CD4-positive, alpha-beta T cell treated with Interleukin-4 for 4 hours (primary cell): Measurements from ENCODE around the gene ANKRD40.
"Not testable (repeated sequence)": the region's sequence is repeated elsewhere in the genome, so short reads cannot be mapped to it uniquely, and the experiment has no call there.

Experiments
- DNase-seq: peaks from one replicate; pipeline ENCODE4 v3.0.0-alpha.2; 2020

ANKRD40 gene, protein sequence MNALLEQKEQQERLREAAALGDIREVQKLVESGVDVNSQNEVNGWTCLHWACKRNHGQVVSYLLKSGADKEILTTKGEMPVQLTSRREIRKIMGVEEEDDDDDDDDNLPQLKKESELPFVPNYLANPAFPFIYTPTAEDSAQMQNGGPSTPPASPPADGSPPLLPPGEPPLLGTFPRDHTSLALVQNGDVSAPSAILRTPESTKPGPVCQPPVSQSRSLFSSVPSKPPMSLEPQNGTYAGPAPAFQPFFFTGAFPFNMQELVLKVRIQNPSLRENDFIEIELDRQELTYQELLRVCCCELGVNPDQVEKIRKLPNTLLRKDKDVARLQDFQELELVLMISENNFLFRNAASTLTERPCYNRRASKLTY

DNA sequence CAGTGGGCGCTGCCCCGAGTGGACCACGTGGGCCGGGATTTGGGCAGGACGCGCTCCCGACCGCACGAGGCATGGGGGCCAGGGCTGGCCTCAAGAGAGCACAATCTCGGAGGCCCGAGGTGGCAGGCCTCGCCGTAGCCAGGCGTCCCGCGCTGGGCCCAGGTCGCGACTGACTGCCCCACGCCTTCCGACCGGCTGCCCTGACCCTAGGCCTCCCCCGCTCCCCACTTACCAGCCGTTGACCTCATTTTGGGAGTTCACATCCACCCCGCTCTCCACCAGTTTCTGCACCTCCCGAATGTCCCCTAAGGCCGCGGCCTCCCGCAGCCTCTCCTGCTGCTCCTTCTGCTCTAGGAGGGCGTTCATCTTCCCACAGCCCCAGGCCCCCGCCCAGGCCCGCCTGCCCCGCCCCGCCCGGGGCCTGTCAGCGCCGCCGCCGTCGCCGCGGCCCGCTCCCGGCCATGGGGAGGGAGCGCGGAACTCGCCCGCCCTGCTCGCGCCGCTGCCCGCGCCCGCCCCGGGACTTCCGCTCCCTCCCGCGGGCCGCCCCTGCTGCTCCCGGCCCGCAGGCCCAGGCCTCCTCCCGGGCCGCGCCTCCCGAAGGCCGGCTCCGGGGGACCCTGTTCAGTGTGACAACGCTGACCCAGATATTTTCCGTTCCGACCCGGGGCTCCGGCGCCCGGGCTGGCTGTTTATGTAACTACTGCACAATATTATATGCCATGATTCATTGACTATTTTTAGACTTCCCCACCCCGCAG, at the start of gene ANKRD40:
Gene ANKRD40, minus strand, starts transcription at position 626 of the 761 bp plus-strand sequence. Its CDS starts 260 bp downstream, at position 366.
- peak; percentile 94 for DNase-seq

DNA sequence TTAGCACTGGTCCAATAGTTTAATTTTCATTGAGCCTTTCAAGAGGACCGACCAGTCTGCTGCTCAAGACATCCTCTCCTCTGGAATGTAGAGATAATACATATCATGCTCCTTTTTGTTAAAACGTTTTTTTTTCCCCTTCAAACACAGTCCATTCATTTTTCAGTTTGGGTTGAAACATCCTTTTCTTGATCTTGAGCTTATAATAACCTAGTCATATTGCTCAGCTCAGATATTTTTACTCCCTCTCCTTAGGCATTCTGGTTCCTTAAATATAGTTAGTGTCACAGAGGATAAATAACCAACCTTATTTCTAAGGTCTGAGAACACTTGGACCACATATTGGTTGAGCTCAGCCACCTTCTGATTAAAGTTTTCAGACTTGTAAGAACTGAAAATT, 46.8 kb upstream of the ANKRD40 start:
- no peak for DNase-seq

DNA sequence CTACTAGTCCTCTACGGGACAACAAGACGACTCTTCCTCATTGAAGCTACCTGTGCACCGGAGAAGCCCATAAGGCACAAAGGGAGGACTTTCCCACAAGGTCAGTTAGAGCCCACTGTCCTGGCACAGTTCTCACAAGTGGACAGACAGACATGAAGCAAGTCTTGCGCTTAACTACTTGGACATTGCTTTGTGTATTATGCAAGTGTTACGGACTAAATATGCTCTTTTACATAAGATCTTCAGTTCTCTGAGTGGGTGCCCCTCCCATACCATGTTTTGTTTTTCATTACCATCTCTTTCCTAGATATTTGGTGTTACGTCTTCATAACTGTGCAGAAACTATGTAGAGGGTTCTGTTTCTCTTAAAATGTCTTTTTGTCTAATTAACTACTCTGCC, 41.5 kb upstream of the ANKRD40 start:
- no peak for DNase-seq

DNA sequence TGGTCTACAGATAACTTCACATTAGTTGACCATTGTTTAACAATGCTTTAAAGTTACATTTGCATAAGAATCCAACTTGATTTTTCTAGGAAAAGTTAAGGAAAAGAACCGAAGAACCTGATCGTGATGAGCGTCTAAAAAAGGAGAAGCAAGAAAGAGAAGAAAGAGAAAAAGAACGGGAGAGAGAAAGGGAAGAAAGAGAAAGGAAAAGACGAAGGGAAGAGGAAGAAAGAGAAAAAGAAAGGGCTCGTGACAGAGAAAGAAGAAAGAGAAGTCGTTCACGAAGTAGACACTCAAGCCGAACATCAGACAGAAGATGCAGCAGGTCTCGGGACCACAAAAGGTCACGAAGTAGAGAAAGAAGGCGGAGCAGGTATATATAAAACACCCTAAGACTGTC, 37.9 kb upstream of the ANKRD40 start:
- no peak for DNase-seq

DNA sequence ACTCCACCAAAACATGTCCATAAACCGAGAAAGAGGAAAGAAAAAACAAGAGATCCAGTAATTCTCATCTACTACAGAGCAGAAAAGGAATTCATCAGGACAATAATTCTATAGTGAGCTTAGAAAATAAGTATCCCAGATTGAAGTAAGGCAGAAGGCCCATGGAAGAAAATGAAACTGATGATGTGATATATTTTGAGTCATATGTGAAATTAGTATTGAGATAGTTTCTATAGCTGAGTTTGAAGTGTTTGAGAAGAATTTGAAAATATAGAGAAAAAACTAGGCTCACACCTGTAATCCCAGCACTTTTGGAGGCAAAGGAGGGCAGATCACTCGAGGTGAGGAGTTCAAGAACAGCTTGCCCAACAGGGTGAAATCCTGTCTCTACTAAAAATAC, 31.4 kb upstream of the ANKRD40 start:
- no peak for DNase-seq

DNA sequence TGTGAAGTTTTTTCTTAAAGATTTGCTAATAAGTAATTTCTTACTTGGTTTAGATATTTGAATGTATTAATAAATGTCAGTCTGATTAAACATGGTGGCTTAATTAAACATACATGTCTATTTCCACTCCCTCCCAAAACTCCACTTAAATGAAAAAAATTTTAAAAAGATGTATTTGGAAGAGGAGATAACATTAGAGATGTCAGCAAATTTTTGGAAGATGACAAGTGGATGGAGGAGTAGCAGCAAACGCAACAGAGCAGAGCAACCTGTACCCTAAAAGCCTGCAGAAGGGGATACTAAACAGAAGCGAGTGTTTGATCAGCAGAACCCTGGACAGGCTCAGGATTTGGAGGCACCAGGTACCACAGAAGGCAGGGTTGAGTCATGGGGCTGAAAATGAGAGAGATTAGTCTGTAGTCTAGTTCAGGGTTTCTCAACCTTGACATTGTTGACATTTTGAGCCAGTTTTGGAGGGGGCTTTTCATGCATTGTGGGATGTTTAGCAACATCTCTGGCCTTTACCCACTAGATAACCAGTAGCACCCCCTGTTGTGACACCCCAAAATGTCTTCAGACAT, 29.5 kb upstream of the ANKRD40 start:
- no peak for DNase-seq

DNA sequence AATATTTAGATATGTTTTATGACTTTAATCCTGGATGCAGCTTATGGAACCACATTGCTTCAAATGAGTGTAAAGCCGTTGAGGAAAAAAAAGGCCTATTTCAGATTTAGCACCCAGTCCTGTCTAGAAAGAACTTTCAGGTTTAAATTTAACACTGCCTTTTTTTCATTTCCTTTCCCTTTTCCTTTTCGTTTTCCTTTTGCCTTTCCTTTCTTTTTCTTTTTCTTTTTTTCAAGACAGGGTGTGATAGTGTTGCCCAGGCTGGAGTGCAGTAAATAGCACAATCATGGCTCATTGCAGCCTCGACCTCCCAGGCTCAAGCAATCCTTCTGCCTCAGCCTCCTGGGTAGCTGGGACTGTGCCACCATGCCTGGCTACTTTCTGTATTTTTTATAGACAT, 27.6 kb upstream of the ANKRD40 start:
- no peak for DNase-seq

DNA sequence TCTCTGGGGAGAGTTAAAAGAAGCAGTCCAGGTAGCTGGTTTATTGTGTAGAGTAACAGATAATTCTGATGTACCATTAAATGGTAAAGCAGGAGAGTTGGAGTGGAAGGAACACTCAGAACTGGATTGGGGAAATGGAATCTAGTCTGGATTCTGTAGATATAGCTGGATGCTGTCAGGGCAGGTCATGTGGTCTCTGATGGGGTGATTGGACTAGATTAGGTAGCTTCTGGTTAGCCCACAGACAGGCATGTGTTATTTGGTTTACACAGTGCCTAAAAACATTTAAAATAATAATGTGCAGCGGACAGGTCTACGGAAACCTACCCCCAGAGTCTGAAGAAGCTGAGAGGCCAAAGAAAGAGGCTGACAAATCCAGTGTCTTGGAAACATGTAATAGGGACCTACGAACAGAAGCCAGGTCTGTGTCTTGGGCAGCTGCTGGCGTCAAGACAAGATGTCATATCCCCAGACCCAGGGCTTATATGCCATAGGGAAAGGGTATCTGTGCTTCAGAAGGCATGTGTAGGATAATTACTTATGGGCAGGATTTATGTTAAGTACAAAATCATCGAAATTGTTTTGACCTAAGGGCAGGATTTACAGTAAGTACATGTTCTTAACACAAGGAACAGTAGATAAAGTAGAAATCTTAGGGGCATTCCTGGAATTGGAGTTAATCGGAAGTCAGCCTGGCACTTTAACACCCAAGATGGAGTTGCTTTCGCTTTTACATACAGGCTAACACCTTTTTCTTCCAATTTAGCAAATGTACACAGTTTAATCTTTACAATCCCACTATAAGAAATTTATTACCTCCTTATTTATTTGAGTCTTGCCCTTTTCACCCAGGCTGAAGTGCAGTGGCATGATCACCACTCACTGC, 24.1 kb upstream of the ANKRD40 start:
- DNase-seq: no peak

DNA sequence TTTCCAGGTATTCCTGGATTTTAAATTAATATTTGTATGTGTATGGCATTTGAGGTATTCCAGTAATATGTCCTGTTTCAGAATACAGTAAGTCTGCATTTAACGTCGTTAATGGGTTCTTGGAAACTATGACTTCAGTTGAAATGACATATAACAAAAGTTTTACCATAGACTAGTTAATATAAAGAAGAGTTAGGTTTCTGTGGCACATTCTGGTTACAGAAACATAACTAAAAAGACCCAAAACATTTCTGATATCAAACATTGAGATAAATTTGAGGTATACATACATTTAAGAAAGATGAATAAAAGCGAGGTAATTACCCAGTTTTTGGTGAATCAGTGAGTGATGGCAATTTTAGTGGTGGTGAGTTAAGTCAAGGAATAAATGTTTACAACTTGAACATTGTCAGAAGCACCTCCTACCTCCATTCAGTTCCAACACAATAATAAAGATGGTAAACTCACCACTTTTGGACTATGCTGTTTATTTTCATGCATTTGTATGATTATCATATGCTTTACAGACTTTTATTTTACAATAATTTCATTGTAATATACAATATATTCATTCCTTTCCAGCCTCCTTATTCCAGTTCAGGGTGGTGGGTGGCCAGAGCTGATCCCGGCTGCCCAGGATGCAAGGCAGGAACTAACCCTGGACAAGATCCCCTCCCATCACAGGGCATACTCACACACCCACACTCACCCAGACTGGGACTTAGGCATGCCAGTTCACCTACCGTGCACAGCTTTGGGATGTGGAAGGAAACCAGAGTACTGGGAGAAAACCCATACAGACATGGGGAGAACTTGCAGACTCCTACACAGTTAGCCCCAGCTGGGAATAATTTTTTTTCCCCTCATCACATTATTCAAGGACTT, 21.4 kb upstream of the ANKRD40 start:
- DNase-seq: no peak

DNA sequence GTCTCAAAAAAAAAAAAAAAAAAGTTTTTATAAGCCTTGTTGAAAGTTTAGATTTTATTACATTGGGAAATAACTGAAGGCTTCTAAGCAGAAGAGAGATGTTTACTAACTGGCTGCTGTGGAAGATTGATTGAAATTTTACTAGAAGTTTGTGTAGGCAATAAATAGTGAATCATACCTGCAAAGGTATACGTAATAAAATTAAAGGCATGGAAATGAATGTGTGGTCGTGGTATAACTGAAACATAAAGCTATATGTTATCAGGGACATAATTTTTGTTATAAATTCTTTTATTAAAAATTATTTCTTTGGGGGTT, 20.4 kb upstream of the ANKRD40 start:
- DNase-seq: no peak

DNA sequence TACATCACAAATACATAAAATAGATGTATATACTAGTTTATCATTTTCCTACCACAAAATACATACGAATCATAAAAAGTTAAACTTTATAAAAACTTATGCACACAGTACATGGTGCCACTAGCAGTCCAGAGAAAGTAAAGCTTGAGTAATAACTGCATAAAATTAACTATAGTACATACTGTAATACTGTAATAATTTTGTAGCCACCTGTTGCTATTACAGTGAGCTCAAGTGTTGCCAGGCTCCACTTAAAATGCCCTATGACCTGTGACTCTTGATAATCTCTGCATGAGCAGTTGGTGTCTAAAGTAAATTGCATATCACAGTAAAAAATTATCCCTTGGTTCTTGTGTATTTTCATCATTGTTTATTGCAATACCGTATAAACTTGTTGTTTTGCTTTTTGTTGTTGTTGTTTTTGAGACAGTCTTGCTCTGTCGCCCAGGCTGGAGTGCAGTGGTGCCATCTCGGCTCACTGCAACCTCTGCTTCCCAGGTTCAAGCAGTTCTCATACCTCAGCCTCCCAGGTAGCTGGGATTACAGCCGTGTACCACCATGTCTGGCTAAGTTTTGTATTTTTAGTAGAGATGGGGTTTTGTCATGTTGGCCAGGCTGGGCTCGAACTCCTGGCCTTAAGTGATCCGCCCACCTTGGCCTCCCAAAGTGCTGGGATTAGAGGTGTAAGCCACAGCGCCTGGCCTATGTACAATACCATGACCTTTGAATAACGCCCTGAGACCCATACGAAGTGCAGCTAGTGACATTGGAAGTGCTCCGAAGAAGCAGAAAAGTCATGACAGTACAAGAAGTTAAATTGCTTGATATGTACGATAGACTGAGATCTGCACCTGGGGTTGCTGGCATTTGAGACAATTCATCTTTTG, 18.3 kb upstream of the ANKRD40 start:
- DNase-seq: no peak

DNA sequence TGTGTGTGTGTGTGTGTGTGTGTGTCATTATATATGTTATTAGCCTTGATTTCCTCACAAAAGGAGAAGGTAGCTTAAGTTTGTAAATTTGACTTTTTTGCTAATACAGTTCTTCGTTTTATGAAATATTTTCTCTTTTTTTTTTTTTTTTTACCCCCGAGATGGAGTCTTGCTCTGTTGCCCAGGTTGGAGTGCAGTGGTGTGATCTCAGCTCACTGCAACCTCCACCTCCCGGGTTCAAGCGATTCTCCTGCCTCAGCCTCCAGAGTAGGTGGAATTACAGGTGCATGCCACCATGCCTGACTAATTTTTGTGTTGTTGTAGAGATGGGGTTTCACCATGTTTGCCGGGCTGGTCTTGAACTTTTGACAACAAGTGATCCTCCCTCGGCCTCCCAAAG, 16.9 kb upstream of the ANKRD40 start:
- not testable (repeated sequence) for DNase-seq

DNA sequence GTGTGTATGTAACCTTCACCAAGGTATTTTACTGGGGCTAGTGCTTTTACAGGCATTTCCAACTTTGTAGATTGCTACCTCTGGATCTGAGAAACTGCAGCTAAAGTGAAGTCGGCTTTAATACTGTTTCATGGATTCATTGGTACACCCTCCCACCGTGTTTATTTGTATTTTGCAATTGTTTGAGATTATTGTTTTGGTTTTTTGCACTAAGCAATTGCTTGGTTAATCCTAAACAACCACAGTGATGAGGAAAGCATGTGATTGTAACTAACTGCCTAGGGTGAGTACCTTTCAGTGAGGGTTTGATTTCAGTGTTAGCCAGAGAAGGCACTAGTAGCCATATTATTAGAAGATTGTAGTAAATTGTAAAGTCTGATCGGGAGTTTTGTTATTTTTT, 15.0 kb upstream of the ANKRD40 start:
- no peak for DNase-seq

DNA sequence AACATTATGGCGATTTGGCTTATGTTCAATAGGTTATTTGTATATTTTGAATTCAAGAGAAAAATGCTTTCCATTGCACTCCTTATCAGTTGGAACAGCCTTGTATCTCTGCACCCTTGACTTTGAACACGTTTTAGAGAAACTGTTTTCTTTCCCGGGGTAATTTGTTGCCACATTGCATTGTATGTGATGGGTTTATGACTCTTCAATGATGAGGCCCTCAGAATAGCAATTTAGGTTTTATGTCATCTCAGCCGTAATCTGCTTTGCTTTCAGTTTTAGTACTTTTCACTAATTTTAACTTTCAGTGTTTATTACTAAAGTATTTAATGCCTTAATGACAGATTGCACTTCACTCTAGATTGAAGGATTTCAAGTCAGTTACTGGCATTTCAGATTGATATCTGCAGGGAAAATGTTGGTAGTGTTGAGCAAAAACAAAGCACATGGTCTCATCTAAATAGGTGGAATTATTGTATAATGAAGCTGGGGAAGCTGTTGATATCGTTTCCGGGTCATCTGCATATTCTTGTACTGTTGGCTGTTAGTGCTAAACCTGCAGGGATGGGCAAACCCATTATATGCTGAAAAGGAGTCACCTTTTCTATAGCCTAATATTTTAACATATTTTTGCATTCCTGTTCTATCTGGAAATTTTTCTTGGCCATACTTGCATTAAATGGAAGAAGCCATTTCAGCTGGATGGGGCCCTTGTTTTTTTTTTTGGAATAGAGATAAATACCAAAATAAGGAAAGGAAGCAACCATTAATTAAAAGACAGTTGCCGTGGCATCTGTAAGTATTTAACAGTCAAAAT, 13.7 kb upstream of the ANKRD40 start:
- peak; percentile 57 for DNase-seq

DNA sequence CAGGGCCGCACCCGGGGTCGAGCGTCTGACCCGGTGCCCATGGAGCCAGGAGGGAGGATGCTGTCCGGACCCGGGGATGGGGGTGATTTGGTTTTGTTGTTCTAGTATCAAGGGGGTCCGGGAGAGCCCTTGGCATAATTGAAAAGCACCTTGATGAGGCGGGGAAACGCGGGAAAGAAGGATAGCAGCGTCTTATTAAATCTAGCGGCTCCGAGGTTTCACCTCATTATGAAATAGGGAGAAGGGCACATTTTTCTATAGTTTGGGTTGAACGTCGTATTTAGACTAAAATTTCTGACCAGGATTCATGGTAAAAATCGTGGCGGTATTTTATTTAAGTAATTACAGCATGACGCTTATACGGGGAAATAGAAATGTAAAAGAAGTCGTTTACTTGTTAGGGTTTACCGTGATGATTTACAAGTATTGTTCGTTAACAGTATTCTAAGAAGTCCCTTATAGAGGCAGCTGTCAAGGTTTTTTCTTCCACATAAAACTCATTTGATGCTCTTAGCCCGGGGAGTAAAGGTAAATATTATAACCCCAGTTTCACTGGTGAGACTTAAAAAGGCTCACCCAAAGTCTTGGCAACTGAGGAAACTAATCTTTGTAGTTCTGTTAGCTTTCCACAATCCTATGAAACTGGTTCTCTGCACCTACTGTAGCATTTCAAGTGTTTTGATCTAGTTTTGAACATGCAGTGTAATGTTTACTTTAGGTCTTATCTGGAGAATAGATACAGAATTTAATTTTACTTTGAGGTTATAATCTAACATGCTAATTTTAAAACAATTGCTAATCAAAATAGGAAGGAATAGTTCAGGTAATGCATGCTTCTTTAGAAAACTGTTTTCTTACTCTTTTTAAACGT, 12.4 kb upstream of the ANKRD40 start:
- DNase-seq: no peak

DNA sequence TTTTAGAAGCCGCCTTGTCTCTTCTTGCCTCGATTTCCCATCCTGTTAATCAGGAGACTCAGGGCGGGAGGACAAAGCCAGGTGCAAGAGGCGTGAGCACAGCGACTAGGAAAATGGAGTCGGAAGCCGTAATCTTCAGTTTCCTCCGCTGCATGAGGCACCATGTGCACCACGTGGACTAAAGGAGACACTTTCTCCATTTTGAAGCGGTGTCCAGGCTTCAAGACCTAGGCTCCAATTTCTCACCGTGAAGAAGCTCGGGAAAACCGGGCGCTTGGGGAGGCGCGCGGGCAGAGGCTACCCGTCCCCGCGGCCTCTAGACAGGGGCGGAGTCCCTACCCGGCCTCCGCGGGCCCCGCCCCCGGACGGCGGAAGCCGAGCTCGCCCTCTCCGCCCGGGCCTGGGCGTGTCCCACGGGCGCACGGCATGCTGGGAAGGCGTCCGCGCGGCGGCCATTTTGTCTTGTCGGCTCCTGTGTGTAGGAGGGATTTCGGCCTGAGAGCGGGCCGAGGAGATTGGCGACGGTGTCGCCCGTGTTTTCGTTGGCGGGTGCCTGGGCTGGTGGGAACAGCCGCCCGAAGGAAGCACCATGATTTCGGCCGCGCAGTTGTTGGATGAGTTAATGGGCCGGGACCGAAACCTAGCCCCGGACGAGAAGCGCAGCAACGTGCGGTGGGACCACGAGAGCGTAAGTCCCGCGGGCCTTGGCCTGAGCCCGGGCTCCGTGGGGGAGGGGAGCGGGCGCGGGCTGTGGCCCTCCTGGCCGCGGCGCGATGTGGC, 11.6 kb upstream of the ANKRD40 start, which contains the start of gene LUC7L3:
Gene LUC7L3, plus strand, starts transcription at position 460 of the 780 bp plus-strand sequence. Its CDS starts 130 bp downstream, at position 590.
- peak; percentile 88 for DNase-seq

DNA sequence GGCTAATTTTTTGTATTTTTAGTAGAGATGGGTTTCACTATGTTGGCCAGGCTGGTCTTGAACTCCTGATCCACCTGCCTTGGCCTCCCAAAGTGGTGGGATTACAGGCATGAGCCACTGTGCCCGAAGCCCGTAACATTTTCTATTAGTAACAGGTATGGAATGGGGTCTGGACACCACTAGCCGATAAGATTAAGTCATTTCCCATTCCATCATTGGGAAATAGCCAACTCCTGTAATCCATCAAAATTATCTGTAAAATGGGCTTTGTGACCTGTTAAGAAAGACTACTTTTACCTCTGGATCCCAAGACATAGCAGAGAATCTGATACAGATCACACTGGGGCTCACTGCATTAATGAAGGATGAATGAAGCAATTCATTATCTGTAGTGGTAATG, 7.8 kb upstream of the ANKRD40 start:
- DNase-seq: no peak

DNA sequence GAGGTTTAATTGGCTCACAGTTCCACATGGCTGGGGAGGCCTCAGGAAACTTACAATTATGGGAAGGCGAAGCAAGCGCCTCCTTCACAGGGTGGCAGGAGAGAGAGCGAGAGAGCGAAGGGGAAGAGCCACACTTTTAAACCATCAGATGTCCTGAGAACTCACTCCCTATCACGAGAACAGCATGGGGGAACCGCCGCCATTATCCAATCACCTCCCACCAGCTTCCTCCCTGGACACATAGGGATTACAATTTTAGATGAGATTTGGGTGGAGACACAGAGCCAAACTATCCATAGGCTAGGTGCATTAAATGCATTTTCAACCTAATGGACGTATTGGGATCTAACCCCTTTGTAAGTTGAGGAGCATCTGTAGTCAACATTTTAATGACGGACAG, 4.9 kb upstream of the ANKRD40 start:
- DNase-seq: no peak
